HG02763 (cell line): Measurements from ENCODE around the gene CYGB.
A peak's percentile ranks its signal among the peaks of the same experiment; 100 is the strongest.
"Not testable (repeated sequence)": the region's sequence is repeated elsewhere in the genome, so short reads cannot be mapped to it uniquely, and the experiment has no call there.

Experiments used
- ATAC-seq: cut with Tn5 transposase; IDR thresholded peaks from one replicate; pipeline ENCODE4 v1.9.1; 2021; ENCODE audit warnings: mild to moderate bottlenecking, moderate library complexity; ENCODE audit not compliant: unreplicated experiment

CYGB gene

DNA sequence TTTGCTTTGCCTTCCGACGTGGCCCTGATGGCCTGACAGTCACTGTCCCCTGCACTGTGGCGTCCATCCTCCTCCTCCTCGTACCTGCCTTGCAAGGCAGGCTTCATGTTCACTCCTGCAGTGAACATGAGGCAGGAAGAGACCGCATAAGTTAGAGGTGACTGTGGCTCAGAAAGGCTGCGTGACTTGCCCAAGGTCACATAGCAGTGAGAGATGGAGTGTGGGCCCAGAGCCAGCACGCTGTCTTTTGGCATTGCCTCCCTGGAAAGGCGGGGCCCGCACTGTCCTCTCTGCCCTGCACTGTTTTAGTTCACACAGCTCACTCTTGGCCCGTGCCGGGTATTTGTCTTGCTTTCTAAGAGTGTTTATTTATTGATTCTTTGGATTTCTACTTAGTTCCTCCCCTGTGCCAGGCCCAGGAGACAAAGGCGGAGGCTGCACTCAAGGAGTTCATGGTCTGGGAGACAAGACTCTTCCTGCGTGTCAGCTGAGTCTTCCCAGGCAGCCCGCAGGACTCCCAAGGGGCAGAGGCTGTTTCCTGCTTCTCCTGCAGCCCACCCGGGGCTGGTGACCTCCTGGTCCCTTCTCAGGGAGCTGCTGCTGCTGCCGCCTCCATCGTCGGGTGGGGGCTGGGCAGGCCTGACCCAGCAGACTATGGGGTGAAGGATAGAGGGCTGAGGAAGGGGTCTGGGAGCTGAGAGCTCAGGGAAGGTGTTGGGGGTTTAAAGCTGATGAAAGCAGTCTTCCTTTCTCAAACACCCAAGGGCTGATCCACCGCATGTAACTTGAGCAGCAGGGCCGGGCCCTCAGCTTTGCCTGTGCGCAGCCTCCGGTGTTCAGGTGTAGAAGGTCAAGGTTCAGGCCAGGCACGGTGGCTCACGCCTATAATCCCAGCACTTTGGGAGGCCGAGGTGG lies 12.7 kb downstream of the CYGB start:
- no peak for ATAC-seq

- ATAC-seq = no peak
These were observed 14.1 kb downstream of the CYGB start for GRCh38 chr17:76523084-76524037.

GRCh38 chr17:76521683-76522082 lies 15.8 kb downstream of the CYGB start:
- ATAC-seq = not testable (repeated sequence)

DNA sequence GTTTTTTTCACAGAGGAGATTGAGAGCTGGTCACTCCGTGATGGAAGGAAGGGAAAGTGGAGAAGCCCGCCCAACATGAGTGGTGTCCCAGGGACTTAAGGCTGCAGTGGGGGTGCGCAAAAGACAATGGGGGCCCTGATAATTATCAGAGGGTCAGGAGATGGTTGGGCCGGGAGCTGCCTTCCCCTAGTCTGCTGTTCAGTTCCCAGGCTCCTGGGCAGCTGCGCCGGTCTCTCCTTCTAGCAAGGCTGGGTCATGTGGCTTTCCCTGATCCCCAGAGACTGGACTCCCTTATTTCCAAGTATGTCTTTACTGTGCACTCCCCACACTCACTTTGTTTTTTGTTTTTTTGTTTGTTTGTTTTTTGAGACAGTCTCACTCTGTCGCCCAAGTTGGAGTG lies 16.2 kb downstream of the CYGB start:
- ATAC-seq = no peak

- ATAC-seq = no peak
These were observed 18.2 kb downstream of the CYGB start for GRCh38 chr17:76519048-76519966.

DNA sequence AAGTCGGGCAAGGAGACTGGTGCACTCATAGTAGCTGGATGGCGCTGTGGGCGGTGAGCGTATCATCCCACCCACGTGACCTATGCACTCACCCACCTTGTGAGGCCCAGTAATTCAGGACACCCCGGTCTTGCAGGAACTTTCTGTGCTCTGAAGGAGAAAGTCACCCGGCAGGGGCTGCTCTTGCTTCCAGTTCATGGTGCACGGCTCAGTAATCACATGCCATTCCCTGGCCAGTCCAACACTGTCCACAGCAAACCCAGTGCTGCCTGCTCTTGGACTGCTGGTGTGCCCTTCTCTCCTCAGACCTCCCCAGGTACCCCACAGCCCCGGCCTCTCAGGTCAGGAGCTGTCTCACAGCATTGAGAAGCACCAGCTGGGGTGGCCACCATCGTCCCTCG lies 19.9 kb downstream of the CYGB start:
- ATAC-seq = no peak

DNA sequence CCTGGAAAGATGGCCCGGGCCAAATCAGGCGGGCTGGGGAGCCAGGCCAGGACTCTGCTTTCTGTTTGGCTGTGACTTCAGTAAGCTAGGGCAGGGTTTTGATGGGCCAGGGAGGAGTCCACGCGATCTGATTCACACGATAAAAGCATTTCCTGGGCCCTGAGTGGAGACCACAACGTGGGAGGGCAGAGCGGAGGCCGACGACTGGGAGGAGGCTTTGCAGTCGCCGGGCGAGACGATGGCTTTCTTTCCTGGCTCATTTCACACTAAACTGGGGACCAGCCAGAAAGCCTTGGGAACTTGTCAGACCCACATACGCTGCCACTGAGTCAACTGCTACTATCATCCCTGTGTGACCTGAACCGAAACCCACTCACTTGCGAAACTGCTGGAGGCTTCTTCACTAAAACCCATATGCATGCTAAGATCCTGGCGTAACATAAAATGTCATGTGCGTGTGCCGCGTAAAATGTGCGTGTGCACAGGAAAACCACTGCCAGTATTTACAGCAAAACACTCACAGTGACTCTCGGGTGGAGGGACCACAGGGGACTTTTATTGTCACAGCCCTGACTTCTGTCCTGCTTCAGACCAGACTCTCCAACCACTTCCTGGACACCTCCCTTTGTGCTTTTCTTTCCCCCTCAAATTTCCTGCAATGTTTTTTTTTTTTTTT lies 22.1 kb downstream of the CYGB start:
- ATAC-seq = peak; percentile 49

DNA sequence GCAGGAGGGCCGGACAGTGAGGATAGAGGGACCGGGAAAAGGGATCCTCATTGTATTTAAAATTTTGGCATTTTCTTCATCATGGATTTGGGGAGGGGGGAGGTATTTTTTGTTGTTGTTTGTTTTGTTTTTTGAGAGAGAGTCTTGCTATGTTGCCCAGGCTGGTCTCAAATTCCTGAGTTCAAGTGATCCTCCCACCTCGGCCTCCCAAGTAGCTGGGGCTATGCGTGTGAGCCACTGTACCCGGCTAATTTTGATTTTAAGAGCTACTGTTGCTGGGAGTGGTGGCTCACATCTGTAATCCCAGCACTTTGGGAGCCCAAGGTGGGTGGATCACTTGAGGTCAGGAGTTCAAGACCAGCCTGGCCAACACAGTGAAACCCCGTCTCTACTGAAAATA lies 23.2 kb downstream of the CYGB start:
- not testable (repeated sequence) for ATAC-seq

GRCh38 chr17:76513306-76513692 lies 24.2 kb downstream of the CYGB start:
- ATAC-seq = no peak

DNA sequence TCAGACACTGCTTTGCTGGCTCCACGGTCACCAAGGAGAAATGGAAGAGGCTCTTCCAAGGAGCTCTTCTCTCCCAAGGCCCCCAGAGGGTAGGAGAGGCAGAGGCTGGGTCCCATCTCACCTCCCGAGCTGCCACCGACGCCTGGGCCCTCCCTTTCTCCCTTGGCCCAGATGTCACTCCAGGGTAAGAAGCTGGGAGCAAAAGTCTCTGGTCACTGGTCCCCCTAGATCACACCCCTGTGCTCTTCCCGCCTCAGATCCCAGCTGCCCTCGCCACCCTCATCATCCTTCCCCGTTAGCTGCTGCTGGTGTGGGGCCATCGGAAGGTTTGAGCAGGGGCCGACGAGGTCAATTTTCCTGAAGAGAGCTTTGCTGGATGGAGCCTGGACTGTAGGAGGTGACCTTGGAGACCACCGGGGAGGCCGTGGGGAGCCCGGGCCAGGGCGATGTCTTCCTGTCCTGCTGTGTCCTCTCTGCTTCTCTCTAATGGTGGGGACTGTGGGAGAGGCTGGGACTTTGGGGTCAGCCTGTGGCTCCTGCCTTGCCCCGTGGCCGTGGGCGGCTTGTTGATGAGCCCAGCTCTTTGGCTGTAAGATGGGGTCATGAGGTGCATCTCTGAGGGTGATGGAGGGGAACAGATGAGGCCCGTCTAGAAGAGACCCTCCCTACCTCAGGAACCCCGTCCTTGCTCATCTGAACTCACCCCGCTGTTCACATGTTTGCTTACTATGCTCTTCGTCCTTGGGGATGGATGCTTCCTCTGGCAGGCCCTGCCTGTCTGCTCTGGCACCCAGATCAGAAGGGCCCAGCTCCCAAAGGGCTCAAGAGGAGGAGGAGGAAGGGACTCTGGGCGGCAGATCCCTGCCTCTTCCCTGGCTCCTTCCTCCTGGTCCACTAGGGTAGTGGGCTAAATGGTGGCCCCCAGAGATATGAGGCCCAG lies 24.9 kb downstream of the CYGB start:
- no peak for ATAC-seq

DNA sequence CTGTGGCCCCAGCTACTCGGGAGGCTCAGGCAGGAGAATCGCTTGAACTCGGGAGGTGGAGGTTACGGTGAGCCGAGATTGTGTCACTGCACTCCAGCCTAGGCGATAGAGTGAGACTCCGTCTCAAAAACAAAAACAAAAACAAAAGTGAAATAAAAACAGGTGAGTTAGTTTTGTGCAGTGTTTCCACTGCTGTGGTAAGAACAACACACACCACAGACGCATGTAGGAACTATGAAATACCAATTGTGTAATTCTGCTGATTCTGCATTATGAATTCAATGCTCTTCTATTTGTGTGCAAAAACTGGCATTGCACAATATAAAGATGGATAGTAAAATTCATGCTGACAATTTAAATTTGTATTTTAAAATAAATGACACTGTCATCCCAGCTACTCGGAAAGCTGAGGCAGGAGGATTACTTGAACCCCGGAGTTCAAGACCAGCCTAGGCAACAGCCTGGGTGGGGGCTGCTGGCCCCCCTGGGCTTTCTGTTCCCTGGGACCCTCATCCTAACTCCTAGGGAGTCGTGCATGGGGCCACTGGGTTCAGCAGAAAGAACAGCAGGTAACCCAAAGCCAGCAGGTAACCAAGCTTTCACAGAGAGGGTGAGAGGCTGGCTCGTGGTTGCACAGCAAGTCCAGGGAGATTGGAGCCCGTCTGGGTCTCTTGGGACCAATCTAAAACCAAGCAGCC lies 25.7 kb downstream of the CYGB start:
- no peak for ATAC-seq

DNA sequence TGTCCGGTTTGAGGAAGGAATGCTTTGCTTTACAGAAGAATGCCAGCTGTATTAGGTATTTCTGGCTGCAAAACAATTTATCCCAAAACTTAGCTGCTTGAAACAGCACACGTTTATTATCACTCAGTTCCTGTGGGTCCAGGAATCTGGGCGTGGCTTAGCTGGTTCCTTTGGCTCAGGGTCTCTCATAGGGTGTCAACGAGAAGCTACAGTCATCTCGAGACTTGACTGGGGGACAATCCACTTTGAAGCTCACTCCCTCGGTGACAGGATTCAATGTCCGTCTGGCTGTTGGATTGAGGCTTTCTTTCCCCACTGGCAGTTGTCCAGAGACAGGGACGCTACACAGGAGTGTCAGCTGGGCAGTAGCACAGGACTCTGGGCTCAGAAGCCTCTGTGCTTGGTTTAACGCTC lies 26.7 kb downstream of the CYGB start:
- no peak for ATAC-seq

GRCh38 chr17:76508472-76509063 lies 28.9 kb downstream of the CYGB start:
- ATAC-seq = not testable (repeated sequence)

DNA sequence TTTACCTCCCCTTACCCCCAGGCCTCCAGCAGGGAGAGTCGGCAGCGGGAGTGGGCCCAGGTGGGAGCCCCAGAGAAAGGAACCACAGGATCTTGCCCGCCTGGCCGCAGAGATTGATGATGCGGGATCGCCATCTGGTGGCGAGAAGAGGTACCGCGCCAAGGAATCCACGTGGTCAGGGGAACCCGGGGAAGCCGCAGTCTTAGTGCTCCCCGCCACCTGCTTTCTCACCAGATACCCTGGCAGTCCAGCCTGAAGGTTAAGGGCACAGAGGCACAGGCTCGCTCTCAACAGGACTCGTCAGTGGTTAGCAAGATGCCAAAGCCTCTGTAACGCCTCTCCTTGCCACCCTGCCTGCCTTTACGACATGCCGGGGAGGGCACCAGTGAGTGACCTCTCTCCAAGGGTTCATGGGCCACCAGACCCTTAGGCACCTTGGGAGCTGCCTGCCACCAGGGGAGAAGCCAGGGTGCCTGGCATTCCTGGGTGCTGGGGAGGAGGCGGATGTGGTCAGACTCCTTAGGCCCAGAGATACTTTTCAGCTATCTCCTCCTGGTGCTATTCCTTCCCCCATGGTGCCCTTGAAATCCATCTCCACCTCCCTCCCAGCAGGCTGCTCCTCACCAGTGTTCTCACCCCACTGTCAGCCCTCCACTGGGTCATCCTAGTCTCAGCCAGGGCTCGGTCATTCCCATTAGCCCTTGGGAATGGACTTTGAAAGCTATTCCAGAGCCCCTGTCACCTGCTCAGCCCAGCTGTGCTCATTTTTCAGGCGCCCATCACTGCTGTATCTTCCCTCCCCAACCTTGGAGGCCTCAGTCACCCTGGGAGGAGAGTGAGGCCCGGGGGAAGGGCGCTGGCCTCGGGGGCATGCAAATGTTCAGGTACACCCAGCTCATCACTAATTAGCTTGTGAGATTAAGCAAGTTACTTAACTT lies 30.8 kb downstream of the CYGB start:
- no peak for ATAC-seq

- ATAC-seq = no peak
These were observed 33.4 kb downstream of the CYGB start for GRCh38 chr17:76504117-76504516.

DNA sequence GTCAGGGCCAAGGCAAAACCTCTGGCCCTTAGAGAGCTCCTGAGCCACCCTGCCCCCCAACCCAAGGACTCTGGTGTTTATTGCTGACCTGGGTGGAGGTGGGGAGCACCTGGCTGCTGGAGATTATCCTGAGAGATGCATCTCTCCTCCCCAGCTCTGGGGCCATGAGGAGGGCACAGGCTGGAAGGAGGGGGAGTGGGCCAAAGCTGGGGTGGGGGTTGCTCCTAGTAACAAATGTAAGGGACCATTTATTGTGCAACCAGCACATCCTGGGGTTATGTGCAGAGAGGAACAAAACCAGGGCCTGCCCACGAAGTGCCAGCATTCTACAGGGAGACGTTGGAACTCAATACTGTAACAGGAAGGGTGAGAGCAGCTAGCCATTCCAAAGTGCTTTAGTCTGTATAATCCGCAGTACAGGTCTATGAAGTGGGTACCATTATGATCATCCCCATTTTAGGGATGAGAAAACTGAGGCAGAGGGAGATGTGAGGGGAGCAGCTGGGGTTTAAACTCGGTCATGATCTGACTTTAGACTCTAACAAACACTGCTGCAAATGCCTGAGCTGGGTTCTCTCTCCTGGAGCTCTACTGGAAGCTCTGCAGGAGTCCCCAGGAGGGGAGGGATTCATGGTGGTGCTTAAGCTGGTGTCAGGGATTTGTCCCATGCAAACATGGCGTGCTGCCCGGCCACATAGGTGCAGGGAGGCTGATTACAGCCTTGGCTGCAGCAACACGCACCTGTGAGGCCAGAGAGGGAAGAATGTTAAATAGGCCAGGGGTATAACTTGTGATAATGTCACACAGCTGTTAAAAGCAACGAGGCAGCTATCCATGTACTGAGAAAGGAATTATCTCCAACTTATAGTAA lies 34.9 kb downstream of the CYGB start:
- no peak for ATAC-seq
